CD4-positive, alpha-beta T cell treated with Interleukin-21 for 1 hour (primary cell): ENCODE results near the gene ZDHHC18.
"Not testable (repeated sequence)": the region's sequence is repeated elsewhere in the genome, so short reads cannot be mapped to it uniquely, and the experiment has no call there.

Experiments
- DNase-seq: peaks from one replicate; pipeline ENCODE4 v3.0.0-alpha.2; 2020

ZDHHC18 gene

GRCh38 chr1:26792924-26793323 is 33.6 kb upstream of the ZDHHC18 start:
- no peak for DNase-seq

- no peak for DNase-seq
These were observed 32.1 kb upstream of the ZDHHC18 start for GRCh38 chr1:26794391-26794790.

- no peak for DNase-seq
These were observed 28.9 kb upstream of the ZDHHC18 start for GRCh38 chr1:26797627-26798026.

GRCh38 chr1:26799479-26800142 is 26.9 kb upstream of the ZDHHC18 start:
- DNase-seq, result peak; percentile 19

- DNase-seq, result not testable (repeated sequence)
These were observed 22.6 kb upstream of the ZDHHC18 start for GRCh38 chr1:26803932-26804331.

DNA sequence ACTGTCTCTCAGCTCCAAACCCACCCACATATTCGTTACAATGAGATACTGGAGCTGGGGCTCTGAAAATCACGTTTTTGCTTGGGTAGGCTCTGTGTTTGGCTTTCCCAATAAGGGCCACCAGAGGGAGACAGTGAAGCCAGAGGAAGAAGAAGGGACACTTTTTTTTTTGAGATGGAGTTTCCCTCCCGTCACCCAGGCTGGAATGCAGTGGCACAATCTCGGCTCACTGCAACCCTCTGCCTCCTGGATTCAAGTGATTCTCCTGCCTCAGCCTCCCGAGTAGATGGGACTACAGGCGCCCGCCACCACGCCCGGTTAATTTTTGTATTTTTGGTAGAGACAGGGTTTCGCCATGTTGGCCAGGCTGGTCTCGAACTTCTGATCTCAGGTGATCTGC is 16.4 kb upstream of the ZDHHC18 start:
- peak; percentile 89 for DNase-seq

GRCh38 chr1:26811057-26811456 is 15.4 kb upstream of the ZDHHC18 start:
- DNase-seq, result peak; percentile 55

- DNase-seq, result no peak
These were observed 14.8 kb upstream of the ZDHHC18 start for GRCh38 chr1:26811708-26812107.

DNA sequence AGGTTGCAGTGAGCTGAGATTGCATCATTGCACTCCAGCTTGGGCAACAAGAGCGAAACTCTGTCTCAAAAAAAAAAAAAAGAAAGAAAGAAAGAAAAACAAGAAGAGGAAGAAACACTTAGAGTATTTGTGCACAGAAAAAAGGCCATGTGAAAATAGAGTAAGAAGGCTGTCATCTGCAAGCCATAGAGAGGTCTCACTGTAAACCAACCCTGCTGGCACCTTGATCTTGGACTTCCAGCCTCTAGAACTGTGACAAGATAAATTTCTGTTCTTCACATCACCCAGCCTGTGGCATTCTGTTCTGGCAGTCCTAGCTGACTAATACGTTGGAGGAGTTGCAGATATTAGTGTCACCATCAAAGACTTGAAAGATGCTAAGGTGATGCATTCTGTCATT is 12.1 kb upstream of the ZDHHC18 start:
- DNase-seq, result no peak

DNA sequence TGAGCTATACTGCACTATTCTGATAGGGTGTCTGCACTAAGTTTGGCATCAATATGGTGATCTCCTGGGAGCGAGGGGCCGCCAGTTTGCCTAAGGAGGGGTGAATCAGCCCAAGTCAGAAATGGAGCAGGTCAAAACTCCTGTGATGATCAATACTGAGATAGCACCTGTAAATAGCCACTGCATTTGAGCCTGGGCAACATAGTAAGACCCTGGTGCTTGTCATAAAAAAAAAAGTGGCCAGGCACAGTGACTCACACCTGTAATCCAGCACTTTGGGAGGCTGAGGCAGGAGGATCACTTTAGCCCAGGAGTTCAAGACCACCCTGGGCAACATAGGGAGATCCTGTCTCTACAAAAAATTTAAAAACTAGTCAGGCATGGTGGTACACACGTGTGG is 11.6 kb upstream of the ZDHHC18 start:
- DNase-seq, result no peak

DNA sequence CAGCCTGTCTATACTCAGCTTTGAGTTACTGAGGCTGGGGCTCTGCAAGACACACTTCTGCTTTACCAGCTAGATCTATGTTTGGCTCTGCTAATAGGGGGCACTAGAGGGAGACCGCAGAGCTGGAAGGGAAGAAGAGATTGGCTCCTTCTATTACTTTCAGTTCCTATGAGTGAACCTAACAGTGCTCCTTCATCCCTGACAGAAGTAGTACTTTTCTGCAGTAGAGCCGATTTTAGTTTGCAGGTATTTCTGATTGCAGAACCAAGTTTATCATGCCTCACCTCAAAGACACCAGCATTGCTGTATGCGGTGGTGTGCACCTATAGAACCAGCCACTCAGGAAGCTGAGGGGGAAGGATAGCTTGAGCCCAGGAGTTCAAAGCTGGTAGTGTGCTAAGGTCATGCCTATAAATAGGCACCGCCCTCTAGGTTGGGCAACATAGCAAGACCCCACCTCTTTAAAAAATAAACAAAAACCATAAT is 5.7 kb upstream of the ZDHHC18 start:
- DNase-seq, result peak; percentile 75

GRCh38 chr1:26822737-26823395 is 3.6 kb upstream of the ZDHHC18 start:
- no peak for DNase-seq

GRCh38 chr1:26824731-26825130 is 1.8 kb upstream of the ZDHHC18 start:
- no peak for DNase-seq

DNA sequence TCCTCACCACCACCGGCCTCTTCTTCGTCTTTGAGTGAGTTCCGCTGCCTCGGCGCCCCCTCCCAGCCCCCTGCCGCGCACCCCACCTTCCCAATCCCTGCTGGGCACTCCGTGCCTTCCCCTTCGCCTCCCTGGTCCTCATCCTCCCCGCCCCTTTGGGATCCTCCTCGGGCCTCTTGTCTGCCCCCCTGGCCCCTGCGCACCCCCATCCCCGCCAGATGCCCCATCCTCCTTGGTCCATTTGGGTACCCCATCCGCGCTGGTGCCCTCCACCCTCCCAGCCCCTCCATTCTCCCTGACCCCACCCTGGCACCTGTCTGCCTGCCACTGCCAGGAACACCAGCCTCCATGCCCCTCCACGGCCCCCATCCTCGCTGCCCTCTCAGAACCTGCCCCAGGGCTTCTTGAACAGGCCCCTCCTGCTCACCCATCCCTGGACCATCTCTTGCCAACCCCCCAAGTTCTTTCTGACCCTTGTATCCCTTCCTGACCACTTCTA is 667 bp downstream of the ZDHHC18 start:
- DNase-seq, result no peak

DNA sequence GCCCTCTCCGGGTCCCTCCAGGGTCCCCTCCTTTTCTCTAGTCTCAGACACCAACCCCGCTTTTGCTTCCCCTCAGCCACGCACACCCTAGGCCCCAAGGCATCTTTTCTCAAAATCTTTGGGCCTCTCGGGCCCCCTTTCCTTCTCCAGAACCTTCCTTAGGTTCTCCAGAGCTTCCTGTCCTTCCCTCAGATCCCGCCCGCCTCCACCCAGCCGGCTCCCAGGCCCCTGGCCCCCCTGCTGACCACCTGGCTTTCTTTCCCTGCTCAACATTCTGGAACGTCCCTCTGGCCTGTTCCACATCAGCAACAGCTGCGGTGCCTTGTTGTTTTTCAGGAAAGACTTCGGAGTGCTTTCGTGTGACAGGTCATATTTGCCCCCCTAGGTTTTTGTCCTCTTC is 1.2 kb downstream of the ZDHHC18 start:
- DNase-seq, result no peak

- peak; percentile 69 for DNase-seq
These were observed 2.0 kb downstream of the ZDHHC18 start for GRCh38 chr1:26828411-26828991.

DNA sequence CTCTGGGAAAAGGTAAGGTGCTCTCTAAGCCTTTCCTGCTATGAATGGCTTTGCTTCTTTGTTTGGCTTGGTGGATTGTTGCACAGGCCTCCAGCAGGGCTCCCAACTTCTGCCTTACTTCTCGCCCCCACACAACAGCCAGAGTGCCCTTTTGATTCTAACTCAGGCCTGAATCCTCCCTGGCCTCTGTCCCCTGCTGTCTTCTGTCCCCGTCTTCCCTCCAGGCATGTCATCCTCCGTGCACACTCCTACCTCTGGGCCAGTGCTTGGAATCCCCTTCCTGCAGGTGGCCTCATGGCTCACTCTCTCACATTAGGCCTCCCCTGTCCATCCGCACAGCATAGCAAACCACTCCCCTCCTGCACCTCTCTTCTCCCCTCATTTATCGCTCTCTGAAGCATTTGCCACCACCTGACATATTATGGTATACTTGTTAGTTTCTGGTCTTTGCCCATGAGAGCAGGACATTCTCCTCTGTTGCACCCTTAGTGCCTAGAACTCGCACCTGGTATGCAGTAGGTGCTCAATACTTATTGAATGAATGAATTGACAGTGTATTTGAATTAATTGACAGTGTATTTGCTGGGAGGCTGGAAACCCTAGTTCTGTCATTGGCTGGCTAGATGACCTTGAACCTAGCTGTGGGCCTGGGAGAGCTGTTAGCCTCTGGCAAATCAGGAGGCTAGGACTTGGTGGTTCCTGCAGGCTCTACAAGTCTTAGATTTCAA is 2.9 kb downstream of the ZDHHC18 start:
- no peak for DNase-seq

- no peak for DNase-seq
These were observed 4.6 kb downstream of the ZDHHC18 start for GRCh38 chr1:26831059-26831458.

GRCh38 chr1:26831546-26832248 is 5.2 kb downstream of the ZDHHC18 start:
- DNase-seq, result peak; percentile 67

- peak; percentile 20 for DNase-seq
These were observed 5.9 kb downstream of the ZDHHC18 start for GRCh38 chr1:26832249-26832960.

- peak; percentile 96 for DNase-seq
These were observed 7.2 kb downstream of the ZDHHC18 start for GRCh38 chr1:26833432-26834405.
